ENCODE measurements around the gene TMEM191B. TPM values are rescaled to one million over a fixed set of nuclear protein-coding genes. Genes with fewer than 3 reads are reported as not detected.
"Not testable (repeated sequence)": the region's sequence is repeated elsewhere in the genome, so short reads cannot be mapped to it uniquely, and the experiment has no call there.

TMEM191B gene
- 1 to 10 TPM in 2 of 4 donors, not detected in 2; 1.5 to 4.7 TPM for total RNA-seq

DNA sequence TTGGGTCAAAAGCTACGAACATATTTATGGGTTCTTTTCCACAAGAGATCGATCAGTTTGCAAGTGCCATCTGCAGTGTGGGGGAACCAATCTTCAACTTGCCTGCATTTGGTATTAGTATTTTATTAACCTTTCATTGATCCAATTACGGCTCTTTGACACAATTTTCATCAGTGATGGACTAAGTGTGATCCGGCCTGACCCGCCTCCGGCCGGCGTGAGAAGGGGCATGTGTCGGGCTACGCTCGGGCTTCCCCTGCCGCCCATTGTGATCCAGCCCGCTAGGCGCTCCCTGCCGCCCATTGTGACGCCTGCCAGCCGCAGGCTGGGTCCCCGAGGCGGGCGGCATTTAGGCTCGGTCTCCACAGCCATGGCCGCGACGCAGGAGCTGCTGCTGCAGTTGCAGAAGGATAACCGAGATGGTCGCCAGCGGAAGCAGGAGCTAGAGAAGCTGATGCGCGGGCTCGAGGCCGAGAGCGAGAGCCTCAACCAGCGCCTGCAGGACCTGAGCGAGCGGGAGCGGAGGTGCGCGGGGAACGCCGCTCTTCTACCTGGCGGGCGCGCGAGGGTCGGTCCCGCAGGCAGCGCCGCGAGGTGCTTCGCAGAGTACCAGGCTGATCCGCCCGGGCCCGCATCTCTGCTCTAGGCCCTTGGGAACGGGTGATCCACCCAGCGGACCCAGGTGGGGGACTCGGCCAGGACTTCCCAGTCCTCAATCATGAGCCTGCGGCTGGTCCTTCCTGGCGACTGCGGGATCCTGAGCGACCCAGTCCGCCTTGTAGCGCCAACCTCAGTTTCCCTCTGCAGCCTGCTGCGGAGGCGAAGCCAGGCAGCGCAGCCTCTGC lies at the start of gene TMEM191B:
Gene TMEM191B, plus strand, starts transcription at position 51 of the 845 bp plus-strand sequence. Its CDS starts 179 bp downstream, at position 230.
- not testable (repeated sequence) for H3K36me3 ChIP-seq, H3K4me1 ChIP-seq, H3K9me3 ChIP-seq, H3K27me3 ChIP-seq, DNase-seq
- Histone ChIP-seq H3K4me3 (peak within 1 kb of the TSS in 1 of 4 donors; percentile 22), H3K27ac (peak within 1 kb of the TSS in 1 of 4 donors; percentile 68)

DNA sequence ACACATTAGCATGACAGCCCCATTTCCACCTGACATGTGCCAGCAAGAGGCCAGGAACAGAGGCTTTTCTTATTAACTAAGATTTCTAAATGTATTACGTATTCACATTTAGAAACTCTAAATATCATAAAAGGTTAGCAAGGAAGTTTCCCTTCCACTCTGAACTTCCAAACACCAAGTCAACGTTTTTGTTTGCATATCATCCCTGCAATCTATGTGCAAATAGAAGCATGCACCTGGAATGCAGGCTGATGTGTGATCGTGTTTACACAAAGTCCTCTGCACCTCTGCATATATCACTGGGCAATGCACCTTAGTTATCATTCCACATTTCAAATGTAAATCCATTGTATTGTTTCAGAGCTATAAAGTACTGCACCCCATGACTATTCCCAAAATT lies 31.4 kb upstream of the TMEM191B start:
- not testable (repeated sequence) for H3K27ac ChIP-seq, H3K27me3 ChIP-seq, H3K36me3 ChIP-seq, DNase-seq, H3K4me3 ChIP-seq, H3K9me3 ChIP-seq, H3K4me1 ChIP-seq

DNA sequence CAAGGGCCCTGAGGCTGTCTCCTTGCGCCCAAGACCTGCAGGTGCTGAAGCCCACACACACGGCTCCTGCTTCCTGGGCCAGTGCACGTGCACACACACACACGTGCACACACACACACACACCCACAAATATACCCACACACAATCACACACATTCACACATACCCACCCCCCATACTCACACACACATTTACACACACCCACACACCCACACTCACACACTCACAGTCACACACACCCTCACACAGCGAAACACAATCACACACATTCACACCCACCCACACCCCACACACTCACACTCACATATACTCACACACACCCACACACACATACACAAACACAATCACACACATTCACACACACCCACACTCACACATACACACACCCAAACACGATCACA lies 16.3 kb upstream of the TMEM191B start:
- not testable (repeated sequence) for H3K9me3 ChIP-seq, H3K4me1 ChIP-seq, H3K36me3 ChIP-seq, H3K27ac ChIP-seq, DNase-seq, H3K4me3 ChIP-seq, H3K27me3 ChIP-seq

GRCh38 chr22:18512378-18512777 lies 15.2 kb upstream of the TMEM191B start:
- not testable (repeated sequence) for H3K36me3 ChIP-seq, H3K9me3 ChIP-seq, DNase-seq, H3K27me3 ChIP-seq, H3K4me3 ChIP-seq, H3K4me1 ChIP-seq, H3K27ac ChIP-seq

GRCh38 chr22:18513454-18513853 lies 14.1 kb upstream of the TMEM191B start:
- H3K9me3 ChIP-seq, H3K36me3 ChIP-seq, H3K4me3 ChIP-seq, H3K27ac ChIP-seq, H3K4me1 ChIP-seq, H3K27me3 ChIP-seq, DNase-seq: not testable (repeated sequence)

DNA sequence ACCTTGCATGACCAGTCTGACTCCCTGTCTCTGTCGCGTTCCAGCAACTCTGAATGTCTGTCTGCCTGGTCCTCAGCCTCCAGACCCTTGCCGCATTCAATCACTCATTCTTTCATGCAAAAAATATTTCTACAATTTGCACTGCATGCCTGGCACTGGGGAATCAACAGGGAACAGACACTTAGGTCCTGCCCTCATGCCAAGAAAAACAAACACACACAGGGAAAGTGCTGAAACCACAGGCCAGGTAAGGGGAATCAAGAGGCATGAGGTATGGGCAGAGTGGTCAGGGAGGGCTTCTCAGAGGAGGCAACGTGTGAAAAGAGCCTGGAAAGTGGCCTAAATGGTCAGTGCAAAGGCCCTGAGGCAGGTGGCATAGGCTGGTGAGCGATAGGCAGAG lies 9.5 kb upstream of the TMEM191B start, which contains the start of gene GGTLC3:
Gene GGTLC3, minus strand, starts transcription at position 101 of the 400 bp plus-strand sequence. CDS start 264 bp downstream, outside the sequence.
- H3K36me3 ChIP-seq, H3K4me1 ChIP-seq, H3K27ac ChIP-seq, H3K4me3 ChIP-seq, H3K9me3 ChIP-seq, H3K27me3 ChIP-seq, DNase-seq: not testable (repeated sequence)

GRCh38 chr22:18522762-18523161 lies 4.8 kb upstream of the TMEM191B start:
- H3K9me3 ChIP-seq, H3K4me3 ChIP-seq, H3K27me3 ChIP-seq, DNase-seq, H3K27ac ChIP-seq, H3K36me3 ChIP-seq, H3K4me1 ChIP-seq: not testable (repeated sequence)

DNA sequence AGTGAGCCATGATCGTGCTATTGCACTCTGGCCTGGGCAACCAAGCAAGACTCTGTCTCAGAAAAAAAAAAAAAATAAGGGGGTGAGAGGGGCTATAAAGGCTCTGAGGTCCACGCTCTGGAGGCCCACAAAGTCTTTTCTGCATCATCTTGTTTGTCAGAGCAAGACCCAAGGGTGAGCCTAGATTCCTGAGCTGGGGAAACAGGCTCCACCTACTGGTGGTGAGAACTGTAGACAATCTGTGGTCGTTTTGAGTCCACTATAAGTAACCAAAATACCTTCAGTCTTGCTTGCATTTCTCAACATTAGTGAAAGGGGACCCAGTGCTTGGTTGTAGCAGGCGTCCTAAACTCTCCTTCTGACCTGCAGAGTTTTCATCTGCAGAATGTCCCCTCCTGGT lies 4.3 kb upstream of the TMEM191B start:
- H3K27ac ChIP-seq, H3K36me3 ChIP-seq, H3K27me3 ChIP-seq, H3K4me1 ChIP-seq, H3K9me3 ChIP-seq, H3K4me3 ChIP-seq, DNase-seq: not testable (repeated sequence)

GRCh38 chr22:18528597-18529415 lies 1.2 kb downstream of the TMEM191B start:
- not testable (repeated sequence) for H3K4me1 ChIP-seq, H3K36me3 ChIP-seq, H3K27me3 ChIP-seq, H3K9me3 ChIP-seq
- DNase-seq: peak; percentile 82 to 90 (median 85)
- Histone ChIP-seq H3K27ac (peak overlapping the region in 1 of 4 donors; percentile 57), H3K4me3 (peak overlapping the region in 1 of 4 donors; percentile 22)

DNA sequence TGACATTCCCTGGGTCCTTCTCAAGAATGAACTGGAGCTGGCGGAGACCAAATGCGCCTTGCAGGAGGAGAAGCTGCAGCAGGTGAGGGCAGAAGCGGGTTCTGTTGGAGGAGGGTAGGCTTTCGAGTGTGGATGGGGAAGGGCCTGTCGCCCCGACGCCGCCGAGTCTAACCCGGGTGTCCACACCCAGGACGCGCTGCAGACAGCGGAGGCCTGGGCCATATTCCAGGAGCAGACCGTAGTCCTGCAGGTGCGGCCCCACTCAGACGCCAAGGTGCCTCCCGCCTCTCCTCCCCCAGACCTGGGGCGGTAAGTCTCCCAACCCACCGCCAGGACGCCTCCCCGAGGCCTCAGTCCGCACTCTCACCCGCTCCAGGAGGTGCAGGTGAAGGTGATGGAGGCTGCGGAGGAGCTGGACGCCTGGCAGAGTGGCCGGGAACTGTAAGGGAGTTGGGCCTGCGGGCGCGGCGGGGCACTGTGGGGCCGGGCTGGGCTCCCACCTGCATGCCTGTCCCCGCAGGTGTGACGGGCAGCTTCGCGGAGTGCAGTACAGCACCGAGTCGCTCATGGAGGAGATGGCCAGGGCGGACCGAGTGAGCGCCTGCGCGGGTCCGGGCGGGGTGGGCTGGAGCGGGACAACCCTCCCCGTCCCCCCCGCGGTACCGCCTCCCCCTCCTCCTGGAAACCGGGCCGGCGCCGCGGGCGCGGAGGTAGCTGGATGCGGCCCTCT lies 2.0 kb downstream of the TMEM191B start:
- not testable (repeated sequence) for H3K4me3 ChIP-seq, H3K27me3 ChIP-seq, H3K36me3 ChIP-seq, H3K9me3 ChIP-seq, DNase-seq, H3K27ac ChIP-seq, H3K4me1 ChIP-seq

GRCh38 chr22:18533633-18534032 lies 6.0 kb downstream of the TMEM191B start:
- not testable (repeated sequence) for H3K9me3 ChIP-seq, H3K4me1 ChIP-seq, H3K27me3 ChIP-seq, DNase-seq, H3K27ac ChIP-seq, H3K36me3 ChIP-seq, H3K4me3 ChIP-seq

DNA sequence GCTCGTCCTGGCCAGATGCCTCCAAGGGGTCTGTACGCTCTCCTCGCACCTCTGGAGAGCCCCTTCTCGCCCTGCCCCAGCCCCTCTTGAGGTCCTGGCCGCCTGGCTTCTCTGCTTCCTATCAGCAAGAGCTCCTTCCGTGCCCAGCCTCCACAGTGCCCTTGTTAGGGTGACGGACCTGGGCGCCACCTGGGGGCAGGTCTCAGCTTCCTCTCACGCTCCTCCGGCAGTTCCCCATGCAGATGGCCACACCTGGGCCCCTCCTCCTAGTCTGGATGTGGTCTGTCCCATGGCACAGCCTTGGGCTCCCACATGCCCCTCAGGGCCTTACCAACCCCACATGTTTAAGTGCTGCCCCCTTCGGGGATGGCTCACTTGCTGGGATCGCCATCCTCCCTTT lies 6.7 kb downstream of the TMEM191B start:
- not testable (repeated sequence) for H3K27ac ChIP-seq, H3K4me1 ChIP-seq, H3K9me3 ChIP-seq, DNase-seq, H3K27me3 ChIP-seq, H3K4me3 ChIP-seq, H3K36me3 ChIP-seq

GRCh38 chr22:18539994-18540393 lies 12.4 kb downstream of the TMEM191B start:
- not testable (repeated sequence) for DNase-seq, H3K27me3 ChIP-seq, H3K4me1 ChIP-seq, H3K9me3 ChIP-seq, H3K4me3 ChIP-seq, H3K27ac ChIP-seq, H3K36me3 ChIP-seq

DNA sequence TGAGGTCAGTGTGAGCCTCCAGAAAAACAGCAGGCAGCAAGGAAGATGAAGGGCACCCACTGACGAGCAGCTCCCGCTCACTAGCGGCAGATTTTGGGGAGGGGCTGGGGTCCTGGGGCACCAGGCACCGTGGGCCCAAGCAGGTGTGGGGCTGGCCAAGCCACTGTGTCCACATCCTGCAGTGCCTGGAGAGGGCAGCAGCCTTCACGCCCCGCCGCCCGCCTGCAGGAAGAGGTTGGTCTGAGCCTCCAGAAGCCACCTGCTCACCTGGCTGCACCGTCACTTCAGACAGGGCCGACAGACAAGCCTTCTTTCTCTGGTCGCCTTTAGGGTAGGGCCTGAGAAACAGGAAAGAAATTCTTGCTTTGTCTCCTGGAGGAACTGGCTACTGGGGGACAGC lies 15.8 kb downstream of the TMEM191B start:
- not testable (repeated sequence) for H3K4me1 ChIP-seq, H3K27me3 ChIP-seq, DNase-seq, H3K36me3 ChIP-seq, H3K9me3 ChIP-seq, H3K4me3 ChIP-seq, H3K27ac ChIP-seq

All from Peyer's patch (tissue), 4 donors.